Measurements from ENCODE around the gene ATP6V1B1.

The ATP6V1B1 gene

GRCh38 chr2:70906439-70907005, 29.2 kb upstream of the ATP6V1B1 start:
- peaks cover 18% of the 10 kb centered on the region for H3K4me1 Mint-ChIP-seq (ENCODE audit: low read depth)
- peak overlapping the region; percentile 74 for H3K4me3 Mint-ChIP-seq
- no peaks in the 10 kb centered on the region for H3K36me3 Mint-ChIP-seq
- no peak overlapping the region for H3K27ac Mint-ChIP-seq
- H3K9me3 Mint-ChIP-seq (ENCODE audit: low read depth): no peaks in the 10 kb centered on the region
- peaks cover 51% of the 10 kb centered on the region for H3K27me3 Mint-ChIP-seq

GRCh38 chr2:70907130-70908057, 28.3 kb upstream of the ATP6V1B1 start:
- H3K36me3 Mint-ChIP-seq: no peaks in the 10 kb centered on the region
- H3K4me1 Mint-ChIP-seq (ENCODE audit: low read depth): peaks cover 16% of the 10 kb centered on the region
- H3K27ac Mint-ChIP-seq: no peak overlapping the region
- H3K9me3 Mint-ChIP-seq (ENCODE audit: low read depth): no peaks in the 10 kb centered on the region
- peak overlapping the region; percentile 74 for H3K4me3 Mint-ChIP-seq
- peaks cover 52% of the 10 kb centered on the region for H3K27me3 Mint-ChIP-seq

GRCh38 chr2:70916291-70916690, 19.4 kb upstream of the ATP6V1B1 start:
- Mint-ChIP-seq H3K9me3 (ENCODE audit: low read depth) (no peaks in the 10 kb centered on the region), H3K4me1 (ENCODE audit: low read depth) (no peaks in the 10 kb centered on the region), H3K27ac (no peak overlapping the region), H3K27me3 (peaks cover 29% of the 10 kb centered on the region), H3K36me3 (peaks cover 7% of the 10 kb centered on the region), H3K4me3 (no peak overlapping the region)

GRCh38 chr2:70918016-70918415, 17.7 kb upstream of the ATP6V1B1 start:
- peaks cover 7% of the 10 kb centered on the region for H3K36me3 Mint-ChIP-seq
- H3K9me3 Mint-ChIP-seq (ENCODE audit: low read depth): no peaks in the 10 kb centered on the region
- H3K27ac Mint-ChIP-seq: no peak overlapping the region
- H3K4me3 Mint-ChIP-seq: no peak overlapping the region
- no peaks in the 10 kb centered on the region for H3K4me1 Mint-ChIP-seq (ENCODE audit: low read depth)
- H3K27me3 Mint-ChIP-seq: peaks cover 21% of the 10 kb centered on the region

GRCh38 chr2:70919672-70920366, 15.9 kb upstream of the ATP6V1B1 start:
- H3K4me1 Mint-ChIP-seq (ENCODE audit: low read depth): no peaks in the 10 kb centered on the region
- no peak overlapping the region for H3K4me3 Mint-ChIP-seq
- no peaks in the 10 kb centered on the region for H3K9me3 Mint-ChIP-seq (ENCODE audit: low read depth)
- H3K27ac Mint-ChIP-seq: no peak overlapping the region
- H3K27me3 Mint-ChIP-seq: peaks cover 17% of the 10 kb centered on the region
- H3K36me3 Mint-ChIP-seq: peaks cover 7% of the 10 kb centered on the region

GRCh38 chr2:70920367-70920715, 15.4 kb upstream of the ATP6V1B1 start:
- H3K4me1 Mint-ChIP-seq (ENCODE audit: low read depth): no peaks in the 10 kb centered on the region
- peaks cover 7% of the 10 kb centered on the region for H3K36me3 Mint-ChIP-seq
- H3K27ac Mint-ChIP-seq: no peak overlapping the region
- no peak overlapping the region for H3K4me3 Mint-ChIP-seq
- H3K27me3 Mint-ChIP-seq: peaks cover 17% of the 10 kb centered on the region
- H3K9me3 Mint-ChIP-seq (ENCODE audit: low read depth): no peaks in the 10 kb centered on the region

GRCh38 chr2:70921031-70921430, 14.7 kb upstream of the ATP6V1B1 start:
- peaks cover 7% of the 10 kb centered on the region for H3K36me3 Mint-ChIP-seq
- no peaks in the 10 kb centered on the region for H3K9me3 Mint-ChIP-seq (ENCODE audit: low read depth)
- peaks cover 14% of the 10 kb centered on the region for H3K27me3 Mint-ChIP-seq
- no peaks in the 10 kb centered on the region for H3K4me1 Mint-ChIP-seq (ENCODE audit: low read depth)
- H3K4me3 Mint-ChIP-seq: no peak overlapping the region
- H3K27ac Mint-ChIP-seq: no peak overlapping the region

- H3K27ac Mint-ChIP-seq: no peak overlapping the region
- no peak overlapping the region for H3K4me3 Mint-ChIP-seq
- H3K4me1 Mint-ChIP-seq (ENCODE audit: low read depth): no peaks in the 10 kb centered on the region
- peaks cover 13% of the 10 kb centered on the region for H3K27me3 Mint-ChIP-seq
- peaks cover 5% of the 10 kb centered on the region for H3K36me3 Mint-ChIP-seq
- no peaks in the 10 kb centered on the region for H3K9me3 Mint-ChIP-seq (ENCODE audit: low read depth)
These were observed 13.9 kb upstream of the ATP6V1B1 start for GRCh38 chr2:70921839-70922234.

- peaks cover 4% of the 10 kb centered on the region for H3K36me3 Mint-ChIP-seq
- no peaks in the 10 kb centered on the region for H3K4me1 Mint-ChIP-seq (ENCODE audit: low read depth)
These were observed 13.2 kb upstream of the ATP6V1B1 start for GRCh38 chr2:70922235-70923234.

GRCh38 chr2:70923378-70924015, 12.2 kb upstream of the ATP6V1B1 start:
- Mint-ChIP-seq H3K4me3 (no peak overlapping the region), H3K27me3 (peaks cover 4% of the 10 kb centered on the region), H3K36me3 (no peaks in the 10 kb centered on the region), H3K4me1 (ENCODE audit: low read depth) (no peaks in the 10 kb centered on the region), H3K9me3 (ENCODE audit: low read depth) (no peaks in the 10 kb centered on the region), H3K27ac (no peak overlapping the region)

More at GRCh38 chr2:70922235-70923234, 13.2 kb upstream of the ATP6V1B1 start:
- H3K27me3 Mint-ChIP-seq: peaks cover 10% of the 10 kb centered on the region
- H3K9me3 Mint-ChIP-seq (ENCODE audit: low read depth): no peaks in the 10 kb centered on the region
- H3K4me3 Mint-ChIP-seq: no peak overlapping the region
- no peak overlapping the region for H3K27ac Mint-ChIP-seq

- H3K9me3 Mint-ChIP-seq (ENCODE audit: low read depth): no peaks in the 10 kb centered on the region
- H3K27me3 Mint-ChIP-seq: peaks cover 4% of the 10 kb centered on the region
- no peaks in the 10 kb centered on the region for H3K36me3 Mint-ChIP-seq
- H3K4me3 Mint-ChIP-seq: no peak overlapping the region
- no peak overlapping the region for H3K27ac Mint-ChIP-seq
- no peaks in the 10 kb centered on the region for H3K4me1 Mint-ChIP-seq (ENCODE audit: low read depth)
These were observed 9.7 kb upstream of the ATP6V1B1 start for GRCh38 chr2:70926042-70926441.

GRCh38 chr2:70927138-70927537, 8.6 kb upstream of the ATP6V1B1 start:
- H3K27me3 Mint-ChIP-seq: no peaks in the 10 kb centered on the region
- no peaks in the 10 kb centered on the region for H3K4me1 Mint-ChIP-seq (ENCODE audit: low read depth)
- H3K36me3 Mint-ChIP-seq: no peaks in the 10 kb centered on the region
- H3K27ac Mint-ChIP-seq: no peak overlapping the region
- no peaks in the 10 kb centered on the region for H3K9me3 Mint-ChIP-seq (ENCODE audit: low read depth)
- H3K4me3 Mint-ChIP-seq: no peak overlapping the region

GRCh38 chr2:70927641-70928040, 8.1 kb upstream of the ATP6V1B1 start:
- Mint-ChIP-seq H3K4me3 (no peak overlapping the region), H3K9me3 (ENCODE audit: low read depth) (no peaks in the 10 kb centered on the region), H3K36me3 (no peaks in the 10 kb centered on the region), H3K27me3 (no peaks in the 10 kb centered on the region), H3K4me1 (ENCODE audit: low read depth) (no peaks in the 10 kb centered on the region), H3K27ac (no peak overlapping the region)

- H3K27ac Mint-ChIP-seq: no peak overlapping the region
- no peaks in the 10 kb centered on the region for H3K36me3 Mint-ChIP-seq
- no peaks in the 10 kb centered on the region for H3K4me1 Mint-ChIP-seq (ENCODE audit: low read depth)
- H3K4me3 Mint-ChIP-seq: no peak overlapping the region
- H3K27me3 Mint-ChIP-seq: no peaks in the 10 kb centered on the region
- H3K9me3 Mint-ChIP-seq (ENCODE audit: low read depth): no peaks in the 10 kb centered on the region
These were observed 7.3 kb upstream of the ATP6V1B1 start for GRCh38 chr2:70928366-70928765.
